Measurements from ENCODE around the gene RELB. TPM values are rescaled to one million over a fixed set of nuclear protein-coding genes. Genes with fewer than 3 reads are reported as not detected.

RELB gene
- total RNA-seq, 4 donors from 2014 or later, result 8.4 to 21.5 (median 12.9) TPM

- H3K27me3 ChIP-seq, result no peaks in the 10 kb centered on the region
- no peak for TF ChIP-seq POLR2A (IDR thresholded peaks at IDR 0.05)
- TF ChIP-seq, protein P1, sequence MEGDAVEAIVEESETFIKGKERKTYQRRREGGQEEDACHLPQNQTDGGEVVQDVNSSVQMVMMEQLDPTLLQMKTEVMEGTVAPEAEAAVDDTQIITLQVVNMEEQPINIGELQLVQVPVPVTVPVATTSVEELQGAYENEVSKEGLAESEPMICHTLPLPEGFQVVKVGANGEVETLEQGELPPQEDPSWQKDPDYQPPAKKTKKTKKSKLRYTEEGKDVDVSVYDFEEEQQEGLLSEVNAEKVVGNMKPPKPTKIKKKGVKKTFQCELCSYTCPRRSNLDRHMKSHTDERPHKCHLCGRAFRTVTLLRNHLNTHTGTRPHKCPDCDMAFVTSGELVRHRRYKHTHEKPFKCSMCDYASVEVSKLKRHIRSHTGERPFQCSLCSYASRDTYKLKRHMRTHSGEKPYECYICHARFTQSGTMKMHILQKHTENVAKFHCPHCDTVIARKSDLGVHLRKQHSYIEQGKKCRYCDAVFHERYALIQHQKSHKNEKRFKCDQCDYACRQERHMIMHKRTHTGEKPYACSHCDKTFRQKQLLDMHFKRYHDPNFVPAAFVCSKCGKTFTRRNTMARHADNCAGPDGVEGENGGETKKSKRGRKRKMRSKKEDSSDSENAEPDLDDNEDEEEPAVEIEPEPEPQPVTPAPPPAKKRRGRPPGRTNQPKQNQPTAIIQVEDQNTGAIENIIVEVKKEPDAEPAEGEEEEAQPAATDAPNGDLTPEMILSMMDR (IDR thresholded peaks at IDR 0.05 in 4 of 5, conservative IDR thresholded peaks at IDR 0.05 in 1 of 5), result no peak
- intact Hi-C loops (cut with DNase I; ENCODE audit: low total_unique reads) (no loop called here), in situ Hi-C loops (cut with MboI; ENCODE audit: low sequenced_read_pairs in 4 of 4) (no loop called here)
- H3K4me1 ChIP-seq, result no peaks in the 10 kb centered on the region
- no peak overlapping the region for H3K4me3 ChIP-seq
- H3K27ac ChIP-seq, result no peak overlapping the region
- DNase-seq, result no peak
- peaks cover 0 to 70% of the 10 kb centered on the region in 2 donors for H3K36me3 ChIP-seq
- ATAC-seq, result no peak
- H3K9me3 ChIP-seq, result no peaks in the 10 kb centered on the region
Measured at GRCh38 chr19:45069056-45069455, 67.8 kb downstream of the RELB start.

GRCh38 chr19:45070214-45070613 is 69.0 kb downstream of the RELB start:
- DNase-seq (no peak), ATAC-seq (no peak)
- in situ Hi-C loops (cut with MboI; ENCODE audit: low sequenced_read_pairs in 4 of 4), result no loop called here
- H3K27me3 ChIP-seq, result no peaks in the 10 kb centered on the region
- H3K4me3 ChIP-seq, result no peak overlapping the region
- TF ChIP-seq, protein P1 (IDR thresholded peaks at IDR 0.05 in 4 of 5, conservative IDR thresholded peaks at IDR 0.05 in 1 of 5), result no peak
- no peak for TF ChIP-seq POLR2A (IDR thresholded peaks at IDR 0.05)
- intact Hi-C loops (cut with DNase I; ENCODE audit: low total_unique reads), result no loop called here
- H3K9me3 ChIP-seq, result no peaks in the 10 kb centered on the region
- no peak overlapping the region for H3K27ac ChIP-seq
- peaks cover 0 to 4% of the 10 kb centered on the region in 2 donors for H3K4me1 ChIP-seq
- H3K36me3 ChIP-seq, result peaks cover 0 to 59% of the 10 kb centered on the region in 2 donors

GRCh38 chr19:45070861-45071544 is 69.7 kb downstream of the RELB start:
- no peak for DNase-seq
- H3K4me3 ChIP-seq, result no peak overlapping the region
- intact Hi-C loops (cut with DNase I; ENCODE audit: low total_unique reads), result no loop called here
- H3K9me3 ChIP-seq, result no peaks in the 10 kb centered on the region
- H3K4me1 ChIP-seq, result peaks cover 2 to 7% of the 10 kb centered on the region in 2 donors
- H3K27me3 ChIP-seq, result no peaks in the 10 kb centered on the region
- TF ChIP-seq, protein P1 (IDR thresholded peaks at IDR 0.05 in 4 of 5, conservative IDR thresholded peaks at IDR 0.05 in 1 of 5), result no peak
- no peak for TF ChIP-seq POLR2A (IDR thresholded peaks at IDR 0.05)
- H3K27ac ChIP-seq, result no peak overlapping the region
- in situ Hi-C loops (cut with MboI; ENCODE audit: low sequenced_read_pairs in 4 of 4), result no loop called here
- peaks cover 0 to 52% of the 10 kb centered on the region in 2 donors for H3K36me3 ChIP-seq
- no peak for ATAC-seq

DNA sequence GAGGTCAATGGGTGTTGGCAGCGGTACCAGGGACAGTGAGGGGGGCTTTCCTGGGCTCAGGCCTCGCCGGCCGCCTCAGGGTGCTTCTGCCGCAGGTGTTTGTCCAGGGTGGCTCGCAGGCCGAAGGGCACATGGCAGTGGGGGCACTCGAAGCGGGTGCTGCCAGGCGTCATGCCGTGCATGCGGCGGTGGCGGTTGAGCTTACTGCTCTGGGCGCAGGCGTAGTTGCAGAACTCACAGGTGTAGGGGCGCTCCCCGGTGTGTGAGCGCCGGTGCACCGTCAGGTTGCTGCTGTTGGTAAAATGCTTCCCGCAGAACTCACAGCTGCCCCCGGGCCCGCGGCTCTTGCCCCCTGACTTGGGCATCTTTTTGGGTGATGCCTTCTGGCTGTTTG is 70.3 kb downstream of the RELB start:
- no peaks in the 10 kb centered on the region for H3K27me3 ChIP-seq
- no peak for DNase-seq
- no peak overlapping the region for H3K27ac ChIP-seq
- peaks cover 0 to 46% of the 10 kb centered on the region in 2 donors for H3K36me3 ChIP-seq
- H3K9me3 ChIP-seq, result no peaks in the 10 kb centered on the region
- no peak overlapping the region for H3K4me3 ChIP-seq
- H3K4me1 ChIP-seq, result peaks cover 4 to 8% of the 10 kb centered on the region in 2 donors
- in situ Hi-C loops (cut with MboI; ENCODE audit: low sequenced_read_pairs in 4 of 4) (no loop called here), intact Hi-C loops (cut with DNase I; ENCODE audit: low total_unique reads) (no loop called here)
- no peak for ATAC-seq
- TF ChIP-seq POLR2A (IDR thresholded peaks at IDR 0.05), result no peak
- TF ChIP-seq, protein P1 (IDR thresholded peaks at IDR 0.05 in 4 of 5, conservative IDR thresholded peaks at IDR 0.05 in 1 of 5), result no peak

Measured in gastrocnemius medialis (tissue), 4 donors.